HTERT RPE-1 (cell line): Measurements from ENCODE around the gene SIT1.

ENCODE experiments used
- in situ Hi-C: fragments of 300-500 bp; cut with MboI; formaldehyde crosslinking; loops from 4 replicates; pipeline ENCODE4 v1.14.3; 2020; ENCODE audit warnings: low sequenced_read_pairs

SIT1 gene

GRCh38 chr9:35682520-35683315, 32.0 kb upstream of the SIT1 start:
- in situ Hi-C loops = no loop called here

GRCh38 chr9:35682051-35682450, 31.3 kb upstream of the SIT1 start:
- in situ Hi-C loops = no loop called here

- in situ Hi-C loops = no loop called here
Measured at GRCh38 chr9:35681341-35682002, 30.7 kb upstream of the SIT1 start.

GRCh38 chr9:35680331-35681105, 29.8 kb upstream of the SIT1 start:
- in situ Hi-C loops = no loop called here

- in situ Hi-C loops = no loop called here
Measured at GRCh38 chr9:35679766-35680330, 29.1 kb upstream of the SIT1 start.

- in situ Hi-C loops = no loop called here
Measured at GRCh38 chr9:35679091-35679490, 28.4 kb upstream of the SIT1 start.

GRCh38 chr9:35675732-35676392, 25.1 kb upstream of the SIT1 start:
- in situ Hi-C loops = no loop called here

GRCh38 chr9:35675204-35675603, 24.5 kb upstream of the SIT1 start:
- in situ Hi-C loops = no loop called here

GRCh38 chr9:35674025-35674361, 23.3 kb upstream of the SIT1 start:
- in situ Hi-C loops = no loop called here

GRCh38 chr9:35673132-35674024, 22.6 kb upstream of the SIT1 start, which contains the start of gene CA9:
Gene CA9, plus strand, starts transcription at chr9:35673928. Its CDS starts 32 bp downstream, at chr9:35673960.
- in situ Hi-C loops = no loop called here

- in situ Hi-C loops = no loop called here
Measured at GRCh38 chr9:35669331-35670145, 18.8 kb upstream of the SIT1 start.

- in situ Hi-C loops = no loop called here
Measured at GRCh38 chr9:35667939-35668338, 17.2 kb upstream of the SIT1 start.

GRCh38 chr9:35666549-35666948, 15.8 kb upstream of the SIT1 start:
- in situ Hi-C loops = no loop called here

- in situ Hi-C loops = no loop called here
Measured at GRCh38 chr9:35666045-35666444, 15.3 kb upstream of the SIT1 start.

GRCh38 chr9:35665471-35665818, 14.7 kb upstream of the SIT1 start:
- in situ Hi-C loops = no loop called here

- in situ Hi-C loops = no loop called here
Measured at GRCh38 chr9:35664531-35665470, 14.1 kb upstream of the SIT1 start, which contains the start of gene ARHGEF39. Gene ARHGEF39, minus strand, starts transcription at chr9:35665195. Its CDS starts 26 bp downstream, at chr9:35665169.

- in situ Hi-C loops = no loop called here
Measured at GRCh38 chr9:35662437-35662836, 11.7 kb upstream of the SIT1 start.
